8988T (cell line): ENCODE measurements around the gene BEX3.
"Not testable (repeated sequence)": the region's sequence is repeated elsewhere in the genome, so short reads cannot be mapped to it uniquely, and the experiment has no call there.

Experiments
- DNase-seq: peaks from one replicate; pipeline ENCODE4 v3.0.0; 2011

Gene BEX3

GRCh38 chrX:103376118-103376978 lies at the start of gene BEX3:
Gene BEX3, plus strand, starts transcription at chrX:103376538. Its CDS starts 984 bp downstream, at chrX:103377522.
- DNase-seq, result peak; percentile 27

GRCh38 chrX:103329991-103330390 lies 46.3 kb upstream of the BEX3 start, which contains the start of gene TCEAL7:
Gene TCEAL7, plus strand, starts transcription at chrX:103330239. Its CDS starts 1,165 bp downstream, at chrX:103331404.
- DNase-seq, result no peak

DNA sequence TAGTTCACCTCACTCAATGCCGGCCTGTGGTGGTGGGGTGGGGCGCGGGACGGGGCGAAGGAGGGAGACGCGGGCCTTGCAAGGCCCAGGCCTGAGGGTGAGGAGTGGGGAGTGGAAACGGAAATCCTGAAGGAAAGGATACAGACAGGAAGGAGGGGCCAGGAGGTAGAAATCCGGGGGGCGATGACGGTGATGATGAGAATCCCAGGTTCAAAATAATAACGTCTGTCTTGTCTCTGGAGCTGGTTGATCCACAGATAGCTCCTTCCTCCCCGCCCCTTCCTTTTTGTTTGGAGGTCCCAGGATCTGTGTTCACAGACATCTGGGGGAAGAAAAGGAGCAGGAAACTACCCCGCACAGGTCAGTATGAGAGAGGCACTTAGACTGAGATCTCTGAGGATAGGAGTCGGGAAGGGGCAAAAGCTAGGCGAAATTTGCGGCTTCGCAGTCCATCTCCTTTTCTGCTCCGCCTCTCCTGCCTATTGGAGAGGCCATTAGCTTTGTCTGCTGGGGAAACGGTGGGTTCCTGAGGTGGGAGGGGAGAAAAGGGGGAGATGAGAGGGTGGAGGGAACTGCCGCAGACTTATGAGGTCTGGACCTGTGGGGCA lies 45.6 kb upstream of the BEX3 start:
- DNase-seq, result no peak

DNA sequence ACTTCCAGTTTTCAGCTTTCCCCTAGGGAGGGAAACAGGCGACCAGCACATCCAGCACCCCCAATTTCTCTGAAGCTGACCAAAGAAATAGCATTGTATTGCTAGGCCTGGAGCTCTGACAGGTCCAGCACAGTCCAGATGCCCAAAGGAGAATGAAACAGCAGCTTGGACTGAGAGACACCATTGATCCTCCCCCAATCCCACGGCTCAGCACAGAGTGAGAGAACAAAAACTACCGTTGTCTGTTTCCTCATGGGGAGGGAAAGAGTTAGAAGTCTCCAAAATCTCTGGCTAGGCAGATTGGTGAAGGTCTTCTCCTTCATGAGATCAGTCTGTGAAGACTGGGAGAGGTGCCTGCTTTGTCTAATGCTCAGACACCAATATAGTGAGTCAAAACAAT lies 37.7 kb upstream of the BEX3 start:
- no peak for DNase-seq

DNA sequence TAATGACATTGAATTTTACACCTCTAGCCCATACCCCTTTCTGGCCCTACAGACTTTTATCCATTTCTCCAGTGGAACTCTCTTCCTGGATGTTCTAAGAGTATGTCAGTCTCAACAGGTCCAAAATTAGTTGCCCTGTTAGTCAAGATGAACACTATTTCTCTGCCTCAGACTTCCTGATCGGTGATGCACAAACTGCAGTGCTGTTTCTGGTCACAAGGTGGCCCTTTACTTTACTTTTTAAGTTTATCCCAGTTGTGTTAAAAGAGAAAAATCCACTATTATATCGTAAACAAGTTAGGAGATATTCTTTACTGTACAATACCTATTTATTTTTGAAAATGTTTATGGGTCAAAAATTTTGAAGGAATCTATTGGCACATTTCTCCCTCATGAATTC lies 33.2 kb upstream of the BEX3 start:
- no peak for DNase-seq

DNA sequence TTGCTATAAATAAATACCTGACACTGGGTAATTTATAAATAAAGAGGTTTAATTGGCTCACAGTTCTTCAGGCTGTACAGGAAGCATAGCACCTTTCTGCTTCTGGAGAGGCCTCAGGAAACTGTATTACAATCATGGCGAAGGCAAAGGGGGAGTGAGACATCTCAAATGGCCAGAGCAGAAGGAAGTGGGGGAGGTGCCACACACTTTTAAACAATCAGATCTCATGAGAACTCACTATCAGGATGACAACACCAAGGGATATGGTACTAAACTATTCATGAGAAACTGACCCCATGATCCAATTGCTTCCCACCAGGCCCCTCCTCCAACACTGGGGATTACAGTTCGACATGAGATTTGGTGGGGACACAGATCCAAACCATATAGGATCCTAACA lies 31.7 kb upstream of the BEX3 start:
- DNase-seq, result no peak

DNA sequence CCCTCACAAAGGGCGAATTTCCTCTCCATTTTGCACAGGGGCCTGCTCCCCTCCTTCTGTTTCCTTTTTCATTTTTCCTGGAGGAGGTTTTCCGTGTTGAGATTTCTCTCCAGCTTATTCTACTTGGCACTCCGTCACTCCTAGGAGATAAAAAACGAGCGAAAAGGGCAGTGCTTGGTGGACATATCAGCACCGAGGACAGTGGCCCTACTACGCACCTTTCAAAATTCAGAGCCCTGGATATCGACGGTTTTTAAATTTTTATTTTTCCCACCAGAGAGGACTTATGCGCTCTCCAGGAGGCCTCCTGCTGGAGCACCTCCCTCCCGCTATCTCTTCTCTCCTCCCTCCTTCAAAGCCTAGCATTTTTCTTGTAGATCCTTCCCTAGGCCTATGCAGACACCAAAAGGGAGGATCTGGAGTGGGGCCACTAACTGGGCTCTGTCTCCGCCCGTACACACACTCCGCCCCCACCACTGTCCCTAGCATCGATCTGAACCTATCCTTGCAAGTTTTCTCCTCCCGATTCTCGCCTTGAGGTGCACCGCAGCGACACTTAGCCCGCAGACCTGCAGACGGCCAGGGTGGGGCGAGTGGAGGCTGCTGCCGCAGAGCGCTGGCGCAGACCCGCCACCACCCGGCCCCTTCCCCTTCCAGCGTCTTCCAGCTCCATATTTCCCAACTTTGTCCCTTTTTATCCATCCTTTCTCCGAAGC lies 28.5 kb upstream of the BEX3 start:
- DNase-seq, result no peak

- DNase-seq, result no peak
Measured at GRCh38 chrX:103356130-103356798, 20.1 kb upstream of the BEX3 start, which contains the start of gene TCEAL9. Gene TCEAL9, plus strand, starts transcription at chrX:103356506. Its CDS starts 1,179 bp downstream, at chrX:103357685.

DNA sequence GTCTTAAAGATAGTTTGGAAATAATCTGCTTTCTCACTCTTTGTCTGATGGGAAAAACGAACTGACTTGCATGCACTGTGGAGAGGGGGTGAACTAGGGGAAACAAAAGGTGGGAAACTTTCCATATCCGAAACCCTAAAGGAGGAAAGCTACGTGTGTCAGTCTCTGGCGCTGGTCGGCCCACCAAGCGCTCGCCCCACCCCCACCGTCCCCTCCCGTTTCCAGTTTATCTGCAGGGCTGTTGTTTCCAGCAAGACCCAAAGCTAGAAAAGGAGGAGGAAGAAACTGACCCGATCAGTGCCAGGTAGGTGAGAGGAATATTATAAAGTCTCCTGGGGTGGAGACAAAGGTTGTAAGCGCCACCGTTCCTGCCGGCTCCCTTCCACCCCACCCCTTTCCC lies 19.5 kb upstream of the BEX3 start:
- DNase-seq, result no peak

DNA sequence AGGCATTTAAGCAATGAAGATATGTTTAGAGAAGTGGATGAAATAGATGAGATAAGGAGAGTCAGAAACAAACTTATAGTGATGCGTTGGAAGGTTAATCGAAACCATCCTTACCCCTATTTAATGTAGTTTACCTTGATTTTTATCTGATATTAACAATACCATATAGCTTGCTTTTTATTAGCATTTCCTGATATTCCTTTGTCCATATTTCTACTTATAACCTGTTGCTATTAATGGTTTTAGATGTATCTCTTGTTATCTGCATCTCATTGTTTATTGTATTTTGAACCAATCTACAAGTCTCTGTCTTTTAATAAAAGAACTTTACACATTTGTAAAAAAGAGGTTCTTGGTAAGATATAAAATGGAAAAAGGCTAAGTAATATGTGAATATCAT lies 18.5 kb upstream of the BEX3 start:
- no peak for DNase-seq

DNA sequence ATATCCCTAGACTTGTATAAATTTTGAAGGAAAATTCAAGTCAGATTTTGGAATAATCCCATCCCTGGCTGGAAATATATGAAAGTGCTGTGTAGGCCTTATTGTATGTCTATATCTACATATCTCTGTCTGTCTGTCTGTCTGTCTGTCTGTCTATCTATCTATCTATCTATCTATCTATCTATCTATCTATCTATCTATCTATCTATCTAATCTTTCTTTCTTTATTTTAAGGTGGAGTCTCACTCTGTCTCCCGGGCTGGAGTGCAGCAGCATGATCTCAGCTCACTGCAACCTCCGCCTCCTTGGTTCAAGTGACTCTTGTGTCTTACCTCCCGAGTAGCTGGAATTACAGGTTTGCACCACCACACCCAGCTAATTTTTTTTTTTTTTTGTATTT lies 16.7 kb upstream of the BEX3 start:
- not testable (repeated sequence) for DNase-seq

DNA sequence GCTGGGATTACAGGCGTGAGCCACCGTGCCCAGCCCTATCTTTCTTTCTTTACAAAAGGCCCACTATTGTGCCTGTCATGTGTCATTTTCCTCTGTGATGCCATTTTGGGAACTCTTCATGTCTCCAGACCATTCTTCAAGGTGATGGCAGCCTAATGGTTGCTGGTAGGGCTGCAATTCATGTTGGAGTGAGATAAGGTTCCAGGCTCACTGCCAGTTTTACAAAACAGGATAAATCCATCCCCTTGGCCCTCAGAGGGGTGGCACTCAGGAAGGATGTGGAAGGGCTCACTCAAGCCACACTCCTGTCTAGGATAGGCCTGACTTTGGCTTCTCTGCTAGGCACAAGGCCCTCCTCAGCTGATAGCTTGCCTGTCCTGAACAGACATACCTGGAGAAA lies 16.2 kb upstream of the BEX3 start:
- no peak for DNase-seq

GRCh38 chrX:103360916-103361315 lies 15.4 kb upstream of the BEX3 start:
- no peak for DNase-seq

GRCh38 chrX:103361798-103362197 lies 14.5 kb upstream of the BEX3 start:
- DNase-seq, result no peak

GRCh38 chrX:103362474-103362873 lies 13.9 kb upstream of the BEX3 start:
- no peak for DNase-seq

- no peak for DNase-seq
Measured at GRCh38 chrX:103363046-103363445, 13.3 kb upstream of the BEX3 start.

DNA sequence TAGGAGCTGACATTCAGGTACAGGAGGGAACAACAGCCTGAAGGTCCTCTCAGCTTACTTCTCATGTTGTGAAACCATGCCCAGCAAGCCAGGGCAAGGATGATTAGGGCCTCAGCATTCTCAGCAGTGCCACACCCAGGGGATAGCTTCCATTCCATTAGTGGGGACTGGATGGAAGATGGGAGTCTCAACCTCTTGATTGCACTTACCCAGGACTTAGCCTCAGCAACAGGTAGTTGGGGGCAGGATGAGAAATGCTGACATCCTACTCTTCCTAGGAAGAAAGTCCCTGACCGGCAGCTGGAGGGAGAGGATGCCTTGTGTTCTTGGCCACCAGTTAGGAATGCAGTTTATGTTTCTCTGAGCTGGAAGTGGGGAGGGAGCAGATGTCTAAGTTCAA lies 8.8 kb upstream of the BEX3 start:
- DNase-seq, result no peak

DNA sequence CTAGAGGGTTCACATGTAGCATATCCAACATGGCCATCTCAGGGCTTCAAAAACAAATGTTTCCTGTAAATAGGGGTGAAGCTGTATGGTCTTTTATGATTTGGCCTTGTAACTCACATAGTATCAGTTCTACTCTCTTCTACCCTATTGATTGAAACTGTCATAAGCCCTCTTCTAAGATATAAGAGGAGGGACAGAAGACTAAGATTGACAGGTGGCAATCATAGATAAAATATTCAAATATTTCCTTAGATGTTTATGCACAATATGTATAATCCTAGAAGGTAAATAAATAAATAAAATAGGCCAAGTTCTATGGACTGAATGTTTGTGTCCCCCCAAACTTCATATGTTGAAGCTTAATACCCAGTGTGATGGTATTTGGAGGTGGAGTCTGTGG lies 6.9 kb upstream of the BEX3 start:
- DNase-seq, result no peak

DNA sequence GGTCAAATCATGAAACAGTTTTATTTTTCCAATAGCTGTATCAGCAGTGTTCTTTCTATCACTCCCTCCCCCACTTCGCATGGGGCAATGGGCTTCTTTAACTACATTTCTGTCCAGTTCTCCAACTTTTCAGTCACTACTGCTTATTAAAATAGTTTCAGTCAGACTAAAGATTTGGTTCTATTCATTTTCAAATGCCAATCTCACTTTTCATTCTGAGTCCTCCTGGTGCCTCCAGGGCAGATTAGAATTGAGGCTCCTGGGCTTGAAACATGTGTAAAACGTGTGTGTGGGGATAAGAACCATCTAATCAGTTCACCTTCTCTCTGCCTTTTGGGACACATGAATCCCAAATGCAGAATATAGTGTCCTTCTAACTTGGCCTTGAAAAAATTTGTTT lies 3.5 kb upstream of the BEX3 start:
- DNase-seq, result no peak

- DNase-seq, result no peak
Measured at GRCh38 chrX:103373581-103373980, 2.8 kb upstream of the BEX3 start.

DNA sequence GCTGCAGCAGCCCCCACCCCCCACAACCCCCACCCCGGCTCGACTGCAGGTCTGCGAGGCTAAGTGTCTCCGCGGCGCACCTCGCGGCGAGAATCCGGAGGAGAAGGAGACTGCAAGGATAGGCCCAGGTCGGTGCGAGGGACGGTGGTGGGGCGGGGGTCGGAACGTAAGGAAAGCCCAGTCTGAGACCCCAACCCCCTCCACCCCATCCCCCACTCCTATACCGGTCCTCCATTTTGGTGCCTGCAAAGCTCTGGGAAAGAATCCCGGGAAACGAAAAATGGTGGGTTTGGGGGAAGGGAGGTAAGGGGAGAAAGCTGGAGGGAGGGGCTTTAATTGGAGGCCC lies 614 bp downstream of the BEX3 start:
- no peak for DNase-seq

- DNase-seq, result no peak
Measured at GRCh38 chrX:103378990-103379389, 2.7 kb downstream of the BEX3 start.

GRCh38 chrX:103382877-103383276 lies 6.5 kb downstream of the BEX3 start:
- no peak for DNase-seq
